ENCODE results near the gene D2HGDH.
"Not testable (repeated sequence)": the region's sequence is repeated elsewhere in the genome, so short reads cannot be mapped to it uniquely, and the experiment has no call there.

The D2HGDH gene

GRCh38 chr2:241814643-241815476 lies 80.4 kb downstream of the D2HGDH start:
- in situ Hi-C loops (cut with HindIII; ENCODE audit: low pct_unique_long_range_greater_than_20kb, low sequenced_read_pairs) = no loop called here
- DNase-seq (ENCODE audit: low read depth in 1 of 2, low spot score in 1 of 2) = no peak
- no peak for TF ChIP-seq JUND (IDR thresholded peaks at IDR 0.05; ENCODE audit: low read depth)

- in situ Hi-C loops (cut with HindIII; ENCODE audit: low pct_unique_long_range_greater_than_20kb, low sequenced_read_pairs) = no loop called here
- no peak for DNase-seq (ENCODE audit: low read depth in 1 of 2, low spot score in 1 of 2)
- TF ChIP-seq JUND (IDR thresholded peaks at IDR 0.05; ENCODE audit: low read depth) = no peak
Measured at GRCh38 chr2:241815477-241816430, 81.3 kb downstream of the D2HGDH start.

GRCh38 chr2:241816431-241817121 lies 82.1 kb downstream of the D2HGDH start:
- no peak for DNase-seq (ENCODE audit: low read depth in 1 of 2, low spot score in 1 of 2)
- in situ Hi-C loops (cut with HindIII; ENCODE audit: low pct_unique_long_range_greater_than_20kb, low sequenced_read_pairs) = no loop called here
- no peak for TF ChIP-seq JUND (IDR thresholded peaks at IDR 0.05; ENCODE audit: low read depth)

GRCh38 chr2:241817126-241817820 lies 82.8 kb downstream of the D2HGDH start:
- no peak for TF ChIP-seq JUND (IDR thresholded peaks at IDR 0.05; ENCODE audit: low read depth)
- in situ Hi-C loops (cut with HindIII; ENCODE audit: low pct_unique_long_range_greater_than_20kb, low sequenced_read_pairs) = no loop called here
- DNase-seq (ENCODE audit: low read depth in 1 of 2, low spot score in 1 of 2) = no peak

GRCh38 chr2:241817821-241818215 lies 83.4 kb downstream of the D2HGDH start:
- in situ Hi-C loops (cut with HindIII; ENCODE audit: low pct_unique_long_range_greater_than_20kb, low sequenced_read_pairs); DNase-seq (ENCODE audit: low read depth in 1 of 2, low spot score in 1 of 2): not testable (repeated sequence)

Measured in T47D (cell line).